ENCODE data around the gene CFAP77. TPM values are rescaled to one million over a fixed set of nuclear protein-coding genes. Genes with fewer than 3 reads are reported as not detected.

The CFAP77 gene
- total and polyA plus RNA-seq, 10 of the 15 experiments (the other 5 are each of a cell fraction or from before 2014, with no cell fraction given) = 0.33 TPM; not detected in 9

GRCh38 chr9:132415181-132415580 is 5.2 kb downstream of the CFAP77 start:
- ChIA-PET CTCF (interaction anchor here (0.6 to 4.6 kb wide), 4 partner anchors 161 to 1464 kb away, joined by 3 to 39 read pairs (median 3); no protein-coding TSS in a partner anchor), RAD21 (ENCODE audit: unreplicated experiment) (interaction anchor here (1.0 to 1.5 kb wide), 2 partner anchors 64 to 86 kb away, joined by 3 to 4 read pairs; no protein-coding TSS in a partner anchor), SMC1A (ENCODE audit: uncharacterized antibody, unreplicated experiment) (interaction anchor here (0.8 kb wide), 1 partner anchor 238 kb away, joined by 3 read pairs; no protein-coding TSS in a partner anchor), POLR2A (no interaction called here)
- no peak for FAIRE-seq
- H3K4me1 ChIP-seq (ENCODE audit: control insufficient read depth, insufficient read depth, low read length) = peaks cover 8% of the 10 kb centered on the region
- no peak overlapping the region for H2AFZ ChIP-seq (ENCODE audit: control insufficient read depth, low read depth, low read length)
- no peak for ATAC-seq
- WGBS (ENCODE audit: insufficient coverage, insufficient replicate concordance, low lambda C conversion rate, missing lambda C conversion rate) = 37% methylated on average over 12 of the region's 12 CpGs
- in situ Hi-C loops (cut with MboI) (no loop called here), intact Hi-C loops (cut with micrococcal nuclease; ENCODE audit: unreplicated experiment) (loop anchor here (10.0 kb wide), 1 partner anchor 240 kb away; no protein-coding TSS in a partner anchor)
- no peak overlapping the region for H3K27ac ChIP-seq (ENCODE audit: control insufficient read depth, insufficient read depth)
- no peaks in the 10 kb centered on the region for H3K79me2 ChIP-seq (ENCODE audit: control insufficient read depth, insufficient read depth, low read length)
- no TSS peak for BruUV-seq (replicated peaks)
- H3K4me2 ChIP-seq (ENCODE audit: control insufficient read depth, insufficient read depth) = no peak overlapping the region
- peaks cover 0 to 21% of the 10 kb centered on the region in 2 experiments; a peak in 2 of 4 replicates for H3K27me3 ChIP-seq (replicated peaks in 1 of 2; ENCODE audit: control insufficient read depth in 2 of 2, insufficient read depth in 2 of 2, low read length in 1 of 2)
- H3K9me3 ChIP-seq (replicated peaks; ENCODE audit: control insufficient read depth, insufficient read depth, low read length) = no peaks in the 10 kb centered on the region
- H3K9ac ChIP-seq (ENCODE audit: control insufficient read depth, insufficient read depth, low read length) = no peak overlapping the region
- TF ChIP-seq CHD4 (IDR thresholded peaks at IDR 0.05) (no peak), POLR2AphosphoS5 (IDR thresholded peaks at IDR 0.05; ENCODE audit: low read length) (no peak), KDM1A (IDR thresholded peaks at IDR 0.05; ENCODE audit: borderline replicate concordance) (no peak), PRDM15 (CRISPR knock-in tag; IDR thresholded peaks at IDR 0.05) (no peak), NR2F1 (conservative IDR thresholded peaks at IDR 0.05) (no peak), CBFB (IDR thresholded peaks at IDR 0.05; ENCODE audit: low read depth) (no peak)
- H3K36me3 ChIP-seq (ENCODE audit: control insufficient read depth in 2 of 2, insufficient read depth in 2 of 2, low read length in 1 of 2) = no peaks in the 10 kb centered on the region
- DNase-seq (ENCODE audit: low read depth, low spot score) = no peak
- H3K4me3 ChIP-seq = no peak overlapping the region
- no peaks in the 10 kb centered on the region for H4K20me1 ChIP-seq (ENCODE audit: control insufficient read depth, insufficient read depth)
